H1 (cell line): ENCODE measurements around the gene GINS2. TPM values are rescaled to one million over a fixed set of nuclear protein-coding genes. Genes with fewer than 3 reads are reported as not detected.

Source experiments
- CEBPB ChIP-seq: IDR thresholded peaks from 2 replicates; pipeline ENCODE4 v1.6.1; 2012; ENCODE audit warnings: low read depth, low read length
- HDAC6 ChIP-seq: IDR thresholded peaks from one replicate; pipeline ENCODE4 v1.7.1; 2012; ENCODE audit warnings: low read depth, mild to moderate bottlenecking, inconsistent platforms, low read length, moderate library complexity
- JUN ChIP-seq: IDR thresholded peaks from 2 replicates; pipeline ENCODE4 v1.6.1; 2011; ENCODE audit warnings: low read depth, mild to moderate bottlenecking, improper control_type of control experiment, low read length
- RAD21 ChIP-seq, 2 experiments: IDR thresholded peaks in 1 of 2; conservative IDR thresholded peaks in 1 of 2; 2 replicates each; pipeline ENCODE4 v1.6.1; 2011; ENCODE audit warnings: low read depth in 2 of 2, low read length in 2 of 2, improper control_type of control experiment in 1 of 2, inconsistent platforms in 1 of 2, mild to moderate bottlenecking in 1 of 2, moderate library complexity in 1 of 2
- SRF ChIP-seq: IDR thresholded peaks from 2 replicates; pipeline ENCODE4 v1.6.1; 2011; ENCODE audit warnings: mild to moderate bottlenecking, low read depth, low read length, moderate library complexity
- TCF12 ChIP-seq: IDR thresholded peaks from 2 replicates; pipeline ENCODE4 v1.6.1; 2011; ENCODE audit warnings: low read depth, mild to moderate bottlenecking, low read length
- USF2 ChIP-seq: IDR thresholded peaks from 2 replicates; pipeline ENCODE4 v1.6.1; 2011; ENCODE audit warnings: low read length, improper control_type of control experiment
- polyA plus RNA-seq, 7 experiments: library from polyadenylated mRNA; depleted of rRNA in 3 of 7; stranded (reverse) in 5 of 7; unstranded in 2 of 7; fragments of >200 nt in 5 of 7; fragments of 200-250 nt in 2 of 7; gene quantifications; 1 replicate in 5 of 7; 2 replicates in 1 of 7; 4 replicates in 1 of 7; pipeline versions ENCODE4 v1.2.1 to v1.2.3, GENCODE V29; 2011 to 2013; ENCODE audit warnings: missing spikeins in 2 of 7, mixed read lengths in 2 of 7
- total RNA-seq: library from RNA; stranded (reverse); fragmentation: NEBNext Ultra II Directional; extraction: Animal tissue kit (Norgen Biotek cat#: 25700); gene quantifications from 2 replicates; pipeline ENCODE4 v1.2.1, GENCODE V29; 2021
- TF ChIP-seq, protein P1 (sequence below): fragments of 300-600 bp; sonication (generic); IDR thresholded peaks from 2 replicates; pipeline ENCODE4 v1.7.1; 2012; ENCODE audit warnings: low read length, moderate library complexity, mild to moderate bottlenecking, inconsistent platforms; ENCODE audit not compliant: insufficient replicate concordance

Gene GINS2
- total and polyA plus RNA-seq, 2 of the 8 experiments (the other 6 are each of a cell fraction or from before 2014, with no cell fraction given) = 29.4 to 59.1 TPM

- TF ChIP-seq, protein P1, sequence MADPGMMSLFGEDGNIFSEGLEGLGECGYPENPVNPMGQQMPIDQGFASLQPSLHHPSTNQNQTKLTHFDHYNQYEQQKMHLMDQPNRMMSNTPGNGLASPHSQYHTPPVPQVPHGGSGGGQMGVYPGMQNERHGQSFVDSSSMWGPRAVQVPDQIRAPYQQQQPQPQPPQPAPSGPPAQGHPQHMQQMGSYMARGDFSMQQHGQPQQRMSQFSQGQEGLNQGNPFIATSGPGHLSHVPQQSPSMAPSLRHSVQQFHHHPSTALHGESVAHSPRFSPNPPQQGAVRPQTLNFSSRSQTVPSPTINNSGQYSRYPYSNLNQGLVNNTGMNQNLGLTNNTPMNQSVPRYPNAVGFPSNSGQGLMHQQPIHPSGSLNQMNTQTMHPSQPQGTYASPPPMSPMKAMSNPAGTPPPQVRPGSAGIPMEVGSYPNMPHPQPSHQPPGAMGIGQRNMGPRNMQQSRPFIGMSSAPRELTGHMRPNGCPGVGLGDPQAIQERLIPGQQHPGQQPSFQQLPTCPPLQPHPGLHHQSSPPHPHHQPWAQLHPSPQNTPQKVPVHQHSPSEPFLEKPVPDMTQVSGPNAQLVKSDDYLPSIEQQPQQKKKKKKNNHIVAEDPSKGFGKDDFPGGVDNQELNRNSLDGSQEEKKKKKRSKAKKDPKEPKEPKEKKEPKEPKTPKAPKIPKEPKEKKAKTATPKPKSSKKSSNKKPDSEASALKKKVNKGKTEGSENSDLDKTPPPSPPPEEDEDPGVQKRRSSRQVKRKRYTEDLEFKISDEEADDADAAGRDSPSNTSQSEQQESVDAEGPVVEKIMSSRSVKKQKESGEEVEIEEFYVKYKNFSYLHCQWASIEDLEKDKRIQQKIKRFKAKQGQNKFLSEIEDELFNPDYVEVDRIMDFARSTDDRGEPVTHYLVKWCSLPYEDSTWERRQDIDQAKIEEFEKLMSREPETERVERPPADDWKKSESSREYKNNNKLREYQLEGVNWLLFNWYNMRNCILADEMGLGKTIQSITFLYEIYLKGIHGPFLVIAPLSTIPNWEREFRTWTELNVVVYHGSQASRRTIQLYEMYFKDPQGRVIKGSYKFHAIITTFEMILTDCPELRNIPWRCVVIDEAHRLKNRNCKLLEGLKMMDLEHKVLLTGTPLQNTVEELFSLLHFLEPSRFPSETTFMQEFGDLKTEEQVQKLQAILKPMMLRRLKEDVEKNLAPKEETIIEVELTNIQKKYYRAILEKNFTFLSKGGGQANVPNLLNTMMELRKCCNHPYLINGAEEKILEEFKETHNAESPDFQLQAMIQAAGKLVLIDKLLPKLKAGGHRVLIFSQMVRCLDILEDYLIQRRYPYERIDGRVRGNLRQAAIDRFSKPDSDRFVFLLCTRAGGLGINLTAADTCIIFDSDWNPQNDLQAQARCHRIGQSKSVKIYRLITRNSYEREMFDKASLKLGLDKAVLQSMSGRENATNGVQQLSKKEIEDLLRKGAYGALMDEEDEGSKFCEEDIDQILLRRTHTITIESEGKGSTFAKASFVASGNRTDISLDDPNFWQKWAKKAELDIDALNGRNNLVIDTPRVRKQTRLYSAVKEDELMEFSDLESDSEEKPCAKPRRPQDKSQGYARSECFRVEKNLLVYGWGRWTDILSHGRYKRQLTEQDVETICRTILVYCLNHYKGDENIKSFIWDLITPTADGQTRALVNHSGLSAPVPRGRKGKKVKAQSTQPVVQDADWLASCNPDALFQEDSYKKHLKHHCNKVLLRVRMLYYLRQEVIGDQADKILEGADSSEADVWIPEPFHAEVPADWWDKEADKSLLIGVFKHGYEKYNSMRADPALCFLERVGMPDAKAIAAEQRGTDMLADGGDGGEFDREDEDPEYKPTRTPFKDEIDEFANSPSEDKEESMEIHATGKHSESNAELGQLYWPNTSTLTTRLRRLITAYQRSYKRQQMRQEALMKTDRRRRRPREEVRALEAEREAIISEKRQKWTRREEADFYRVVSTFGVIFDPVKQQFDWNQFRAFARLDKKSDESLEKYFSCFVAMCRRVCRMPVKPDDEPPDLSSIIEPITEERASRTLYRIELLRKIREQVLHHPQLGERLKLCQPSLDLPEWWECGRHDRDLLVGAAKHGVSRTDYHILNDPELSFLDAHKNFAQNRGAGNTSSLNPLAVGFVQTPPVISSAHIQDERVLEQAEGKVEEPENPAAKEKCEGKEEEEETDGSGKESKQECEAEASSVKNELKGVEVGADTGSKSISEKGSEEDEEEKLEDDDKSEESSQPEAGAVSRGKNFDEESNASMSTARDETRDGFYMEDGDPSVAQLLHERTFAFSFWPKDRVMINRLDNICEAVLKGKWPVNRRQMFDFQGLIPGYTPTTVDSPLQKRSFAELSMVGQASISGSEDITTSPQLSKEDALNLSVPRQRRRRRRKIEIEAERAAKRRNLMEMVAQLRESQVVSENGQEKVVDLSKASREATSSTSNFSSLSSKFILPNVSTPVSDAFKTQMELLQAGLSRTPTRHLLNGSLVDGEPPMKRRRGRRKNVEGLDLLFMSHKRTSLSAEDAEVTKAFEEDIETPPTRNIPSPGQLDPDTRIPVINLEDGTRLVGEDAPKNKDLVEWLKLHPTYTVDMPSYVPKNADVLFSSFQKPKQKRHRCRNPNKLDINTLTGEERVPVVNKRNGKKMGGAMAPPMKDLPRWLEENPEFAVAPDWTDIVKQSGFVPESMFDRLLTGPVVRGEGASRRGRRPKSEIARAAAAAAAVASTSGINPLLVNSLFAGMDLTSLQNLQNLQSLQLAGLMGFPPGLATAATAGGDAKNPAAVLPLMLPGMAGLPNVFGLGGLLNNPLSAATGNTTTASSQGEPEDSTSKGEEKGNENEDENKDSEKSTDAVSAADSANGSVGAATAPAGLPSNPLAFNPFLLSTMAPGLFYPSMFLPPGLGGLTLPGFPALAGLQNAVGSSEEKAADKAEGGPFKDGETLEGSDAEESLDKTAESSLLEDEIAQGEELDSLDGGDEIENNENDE = no peak
- TF ChIP-seq USF2 (no peak), JUN (no peak), TCF12 (no peak), CEBPB (no peak), HDAC6 (no peak), SRF (no peak), RAD21 (IDR thresholded peaks at IDR 0.05 in 1 of 2, conservative IDR thresholded peaks at IDR 0.05 in 1 of 2; ENCODE audit: low read depth in 2 of 2, low read length in 2 of 2) (no peak)
Measured at GRCh38 chr16:85629853-85630252, 58.9 kb downstream of the GINS2 start (continued).
